Omental fat pad (tissue), 4 donors: ENCODE data around the gene CCDC17. TPM values are rescaled to one million over a fixed set of nuclear protein-coding genes. Genes with fewer than 3 reads are reported as not detected.
"Not testable (repeated sequence)": the region's sequence is repeated elsewhere in the genome, so short reads cannot be mapped to it uniquely, and the experiment has no call there.

Experiments
- ATAC-seq: fragments of 150-250 bp; one replicate; pipeline ENCODE4 v1.9.1; 2016; ENCODE audit warnings: mild to moderate bottlenecking, moderate library complexity; ENCODE audit not compliant: low FRiP score
- DNase-seq: peaks from one replicate; pipeline ENCODE4 v3.0.0-alpha.2; 2019; ENCODE audit warnings: low spot score
- total RNA-seq, 4 donors: library from RNA; depleted of rRNA; stranded (reverse); fragments of >200 nt; gene quantifications; one replicate each; pipeline ENCODE4 v1.1.0, GENCODE V29; 2016
- TF ChIP-seq, protein P1 (sequence below), 3 donors: fragments of 450-650 bp; IDR thresholded peaks; one replicate each; pipeline ENCODE4 v1.5.1; 2016 to 2017; ENCODE audit warnings: antibody characterized with exemption in 3 of 3, mild to moderate bottlenecking in 3 of 3, moderate library complexity in 2 of 3

Gene CCDC17
- total RNA-seq, 4 donors from 2014 or later = 0.84 to 8.4 (median 2.7) TPM

DNA sequence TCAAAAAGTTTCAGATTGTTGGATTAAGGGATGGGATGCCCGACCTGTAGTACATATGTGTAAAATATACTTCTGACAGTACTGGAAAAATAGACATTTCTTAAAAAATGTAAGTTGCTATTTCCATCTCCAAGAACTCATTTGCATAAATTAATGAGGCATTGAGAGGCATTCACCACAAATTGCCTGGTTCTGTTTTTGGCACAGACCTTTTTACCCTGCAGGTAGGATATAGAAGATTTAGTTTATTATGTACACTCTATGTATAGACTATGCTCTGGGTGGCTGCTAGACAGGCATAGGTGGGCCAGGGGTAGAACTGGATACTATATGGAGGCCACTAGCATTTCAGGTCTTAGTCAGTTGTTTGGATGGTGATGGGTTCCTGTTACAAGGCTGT lies 8.0 kb downstream of the CCDC17 start:
- ATAC-seq (no peak), DNase-seq (no peak)
- TF ChIP-seq, protein P1, sequence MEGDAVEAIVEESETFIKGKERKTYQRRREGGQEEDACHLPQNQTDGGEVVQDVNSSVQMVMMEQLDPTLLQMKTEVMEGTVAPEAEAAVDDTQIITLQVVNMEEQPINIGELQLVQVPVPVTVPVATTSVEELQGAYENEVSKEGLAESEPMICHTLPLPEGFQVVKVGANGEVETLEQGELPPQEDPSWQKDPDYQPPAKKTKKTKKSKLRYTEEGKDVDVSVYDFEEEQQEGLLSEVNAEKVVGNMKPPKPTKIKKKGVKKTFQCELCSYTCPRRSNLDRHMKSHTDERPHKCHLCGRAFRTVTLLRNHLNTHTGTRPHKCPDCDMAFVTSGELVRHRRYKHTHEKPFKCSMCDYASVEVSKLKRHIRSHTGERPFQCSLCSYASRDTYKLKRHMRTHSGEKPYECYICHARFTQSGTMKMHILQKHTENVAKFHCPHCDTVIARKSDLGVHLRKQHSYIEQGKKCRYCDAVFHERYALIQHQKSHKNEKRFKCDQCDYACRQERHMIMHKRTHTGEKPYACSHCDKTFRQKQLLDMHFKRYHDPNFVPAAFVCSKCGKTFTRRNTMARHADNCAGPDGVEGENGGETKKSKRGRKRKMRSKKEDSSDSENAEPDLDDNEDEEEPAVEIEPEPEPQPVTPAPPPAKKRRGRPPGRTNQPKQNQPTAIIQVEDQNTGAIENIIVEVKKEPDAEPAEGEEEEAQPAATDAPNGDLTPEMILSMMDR (IDR thresholded peaks at IDR 0.05) = no peak

- ATAC-seq (no peak), DNase-seq (no peak)
- TF ChIP-seq, protein P1 (IDR thresholded peaks at IDR 0.05) = no peak
These were observed 10.8 kb downstream of the CCDC17 start for GRCh38 chr1:45612941-45613579.

DNA sequence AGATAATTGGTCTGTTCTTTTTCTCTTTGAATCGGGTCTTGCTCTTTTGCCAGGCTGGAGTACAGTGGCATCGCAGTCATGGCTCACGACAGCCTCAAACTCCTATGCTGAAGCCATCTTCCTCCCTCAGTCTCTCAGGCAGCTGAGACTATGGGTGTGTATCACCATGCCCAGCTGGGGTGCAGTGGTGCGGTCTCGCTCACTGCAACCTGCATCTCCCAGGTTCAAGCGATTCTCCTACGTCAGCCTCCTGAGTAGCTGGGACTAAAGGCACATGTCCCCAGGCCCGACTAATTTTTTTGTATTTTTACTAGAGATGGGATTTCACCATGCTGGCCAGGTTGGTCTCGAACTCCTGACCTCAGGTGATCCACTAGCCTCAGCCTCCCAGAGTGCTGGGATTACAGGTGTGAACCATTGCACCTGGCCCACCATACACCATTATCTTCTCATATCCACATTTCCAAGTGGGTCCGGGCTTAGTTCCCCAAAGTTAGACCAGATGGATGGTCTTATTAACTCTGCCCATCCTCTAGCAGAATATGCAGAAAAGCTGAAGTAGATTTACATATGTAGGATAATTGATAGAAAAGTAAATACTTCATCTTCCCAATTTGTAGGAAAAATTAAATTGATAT lies 13.1 kb downstream of the CCDC17 start:
- DNase-seq (no peak), ATAC-seq (no peak)
- TF ChIP-seq, protein P1 (IDR thresholded peaks at IDR 0.05) = no peak

DNA sequence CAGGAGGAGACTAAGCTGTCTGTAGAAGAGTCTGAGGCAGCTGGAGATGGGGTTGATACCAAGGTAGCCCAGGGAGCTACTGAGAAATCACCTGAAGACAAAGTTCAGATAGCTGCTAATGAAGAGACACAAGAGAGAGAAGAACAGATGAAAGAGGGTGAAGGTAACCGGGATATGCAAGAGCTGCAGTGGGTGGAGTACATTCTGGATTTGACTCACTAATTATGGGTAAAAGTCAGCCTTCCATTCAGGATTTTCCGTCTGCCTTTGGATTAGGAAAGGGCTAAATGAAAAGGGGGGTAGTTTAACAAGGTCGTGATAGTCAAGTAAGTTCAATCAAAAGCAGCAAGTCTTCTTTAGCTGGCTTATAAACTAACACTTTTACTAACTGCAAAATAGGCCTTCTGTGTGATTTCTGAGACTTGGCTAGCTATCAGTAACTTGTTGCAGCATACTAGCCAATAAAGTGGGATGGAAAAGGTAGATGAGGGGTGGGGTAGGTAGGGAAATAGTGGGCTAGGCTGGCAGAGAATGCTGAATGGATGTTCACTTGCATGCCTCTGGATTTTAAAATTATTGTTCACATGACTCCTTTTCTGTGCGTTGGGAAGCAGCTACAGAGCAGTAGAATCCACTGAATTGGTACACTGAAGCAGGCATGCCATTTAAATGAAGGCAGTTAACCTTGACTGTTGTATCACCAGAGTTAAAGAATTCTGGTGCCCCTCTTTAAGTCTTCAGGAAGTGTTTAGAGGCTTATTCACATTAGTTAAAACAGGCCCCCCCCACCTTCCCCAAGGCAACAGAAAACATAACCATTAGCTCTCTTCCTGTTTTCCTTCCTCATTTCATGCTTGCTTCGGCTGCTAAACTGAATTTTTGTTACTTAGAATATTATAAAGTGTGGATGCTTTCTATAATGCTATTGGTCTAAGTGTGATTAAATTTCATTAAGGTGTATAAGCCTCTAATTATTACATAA lies 15.4 kb downstream of the CCDC17 start:
- no peak for ATAC-seq
- TF ChIP-seq, protein P1 (IDR thresholded peaks at IDR 0.05) = no peak
- no peak for DNase-seq

GRCh38 chr1:45607404-45608074 lies 16.3 kb downstream of the CCDC17 start:
- DNase-seq (no peak), ATAC-seq (no peak)
- TF ChIP-seq, protein P1 (IDR thresholded peaks at IDR 0.05) = no peak

DNA sequence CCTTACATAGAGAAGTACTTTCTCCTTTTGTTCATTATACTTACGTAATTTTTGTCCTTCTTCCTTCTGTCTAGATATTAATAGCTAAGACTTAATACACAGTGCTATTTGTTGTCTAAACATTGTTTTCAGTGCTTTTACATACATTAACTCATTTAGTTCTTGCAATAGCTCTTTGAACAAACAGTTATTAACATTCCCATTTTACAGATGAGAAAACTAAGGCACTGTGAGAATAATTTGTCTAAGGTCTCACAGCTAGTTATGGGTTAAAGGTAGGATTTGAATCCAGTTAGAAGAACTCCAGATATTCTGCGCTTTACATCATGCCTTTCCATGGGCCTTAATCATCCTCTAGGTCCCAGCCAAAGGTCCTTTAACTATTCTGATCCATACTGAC lies 19.6 kb downstream of the CCDC17 start:
- TF ChIP-seq, protein P1 (IDR thresholded peaks at IDR 0.05) = no peak
- no peak for ATAC-seq
- no peak for DNase-seq

DNA sequence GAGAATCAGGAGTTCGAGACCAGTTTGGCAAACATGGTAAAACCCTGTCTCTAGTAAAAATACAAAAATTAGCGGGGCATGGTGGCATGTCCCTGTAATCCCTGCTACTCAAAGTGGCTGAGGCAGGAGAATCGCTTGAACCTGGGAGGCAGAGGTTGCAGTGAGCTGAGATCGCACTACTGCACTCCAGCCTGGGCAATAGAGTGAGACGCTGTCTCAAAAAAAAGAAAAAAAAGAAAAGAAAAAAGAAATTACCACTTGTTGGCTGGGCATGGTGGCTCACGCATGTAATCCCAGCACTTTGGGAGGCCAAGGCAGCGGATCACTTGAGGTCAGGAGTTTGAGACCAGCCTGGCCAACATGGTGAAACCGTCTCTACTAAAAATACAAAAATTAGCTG lies 27.1 kb downstream of the CCDC17 start:
- DNase-seq, ATAC-seq: not testable (repeated sequence)
